Activated T-helper 17 cell treated with anti-CD3 and anti-CD28 coated beads, Interleukin-2, amount 50 U/mL, for 72 hours (primary cell): ENCODE data around the gene SLC1A1. TPM values are rescaled to one million over a fixed set of nuclear protein-coding genes. Genes with fewer than 3 reads are reported as not detected.

Source experiments
- ATAC-seq: fragments of 150-1000 bp; cut with Tn5 transposase; replicated peaks from 2 replicates; pipeline ENCODE4 v1.10.0; 2021; ENCODE audit warnings: mild to moderate bottlenecking, moderate library complexity
- H3K27ac Mint-ChIP-seq: one replicate; pipeline ENCODE4 v1.8.0; 2022; ENCODE audit warnings: mixed read lengths
- H3K27me3 Mint-ChIP-seq: one replicate; pipeline ENCODE4 v1.8.0; 2022; ENCODE audit warnings: mixed read lengths
- H3K36me3 Mint-ChIP-seq: one replicate; pipeline ENCODE4 v1.8.0; 2022; ENCODE audit warnings: low read depth, mild to moderate bottlenecking, mixed read lengths
- H3K4me1 Mint-ChIP-seq: one replicate; pipeline ENCODE4 v1.8.0; 2022; ENCODE audit warnings: mixed read lengths
- H3K4me3 Mint-ChIP-seq: one replicate; pipeline ENCODE4 v1.8.0; 2022; ENCODE audit warnings: mild to moderate bottlenecking, mixed read lengths
- H3K9me3 Mint-ChIP-seq: one replicate; pipeline ENCODE4 v1.8.0; 2022; ENCODE audit warnings: mixed read lengths
- total RNA-seq, 2 donors: library from RNA; stranded (reverse); gene quantifications; one replicate each; pipeline ENCODE4 v1.2.3, GENCODE V29; 2022

SLC1A1 gene
- total RNA-seq, 2 donors from 2014 or later: 0.45 TPM; not detected in 1

DNA sequence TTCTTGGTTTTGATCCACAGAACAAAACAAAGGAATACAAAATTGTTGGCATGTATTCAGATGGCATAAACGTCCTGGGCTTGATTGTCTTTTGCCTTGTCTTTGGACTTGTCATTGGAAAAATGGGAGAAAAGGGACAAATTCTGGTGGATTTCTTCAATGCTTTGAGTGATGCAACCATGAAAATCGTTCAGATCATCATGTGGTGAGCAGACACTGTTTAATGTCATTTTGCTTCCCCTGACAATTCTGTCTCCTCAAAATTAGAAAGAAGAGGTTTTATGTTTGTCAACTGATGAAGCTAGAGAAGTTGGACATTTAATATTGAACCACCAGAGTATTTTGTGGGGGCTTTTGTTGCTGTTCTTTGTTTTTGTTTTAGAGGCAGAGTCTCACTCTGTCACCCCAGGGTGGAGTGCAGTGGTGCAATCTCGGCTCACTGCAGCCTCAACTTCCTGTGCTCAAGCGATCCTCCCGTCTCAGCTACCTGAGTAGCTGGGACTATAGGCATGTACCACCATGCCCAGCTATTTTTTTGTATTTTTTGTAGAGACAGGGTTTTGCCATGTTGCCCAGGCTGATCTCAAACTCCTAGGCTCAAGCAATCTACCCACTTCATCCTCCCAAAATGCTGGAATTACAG is 82.0 kb downstream of the SLC1A1 start:
- no peaks in the 10 kb centered on the region for H3K27me3 Mint-ChIP-seq
- H3K36me3 Mint-ChIP-seq: no peaks in the 10 kb centered on the region
- no peak overlapping the region for H3K27ac Mint-ChIP-seq
- no peaks in the 10 kb centered on the region for H3K4me1 Mint-ChIP-seq
- no peaks in the 10 kb centered on the region for H3K9me3 Mint-ChIP-seq
- ATAC-seq: no peak
- H3K4me3 Mint-ChIP-seq: no peak overlapping the region

DNA sequence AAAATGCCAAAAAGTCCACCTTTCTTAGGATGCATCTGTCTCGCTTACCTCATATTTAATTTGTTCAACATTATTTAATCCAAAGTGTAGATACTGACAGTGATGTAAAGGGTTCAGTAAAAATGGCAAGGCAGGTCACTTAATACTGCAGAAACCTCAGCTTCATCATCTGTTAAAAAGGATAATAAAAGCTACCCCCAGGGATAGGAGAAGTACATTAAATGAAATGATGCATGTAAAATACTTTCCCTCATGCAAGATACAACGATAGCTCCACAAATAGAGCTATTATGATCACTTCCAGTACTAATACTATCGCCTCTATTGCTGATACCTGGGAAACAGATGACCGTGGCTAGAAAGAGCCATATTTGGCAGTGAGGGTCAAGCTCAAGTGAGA is 82.9 kb downstream of the SLC1A1 start:
- H3K27ac Mint-ChIP-seq: no peak overlapping the region
- H3K4me3 Mint-ChIP-seq: no peak overlapping the region
- no peaks in the 10 kb centered on the region for H3K4me1 Mint-ChIP-seq
- H3K9me3 Mint-ChIP-seq: no peaks in the 10 kb centered on the region
- ATAC-seq: no peak
- H3K27me3 Mint-ChIP-seq: no peaks in the 10 kb centered on the region
- no peaks in the 10 kb centered on the region for H3K36me3 Mint-ChIP-seq

DNA sequence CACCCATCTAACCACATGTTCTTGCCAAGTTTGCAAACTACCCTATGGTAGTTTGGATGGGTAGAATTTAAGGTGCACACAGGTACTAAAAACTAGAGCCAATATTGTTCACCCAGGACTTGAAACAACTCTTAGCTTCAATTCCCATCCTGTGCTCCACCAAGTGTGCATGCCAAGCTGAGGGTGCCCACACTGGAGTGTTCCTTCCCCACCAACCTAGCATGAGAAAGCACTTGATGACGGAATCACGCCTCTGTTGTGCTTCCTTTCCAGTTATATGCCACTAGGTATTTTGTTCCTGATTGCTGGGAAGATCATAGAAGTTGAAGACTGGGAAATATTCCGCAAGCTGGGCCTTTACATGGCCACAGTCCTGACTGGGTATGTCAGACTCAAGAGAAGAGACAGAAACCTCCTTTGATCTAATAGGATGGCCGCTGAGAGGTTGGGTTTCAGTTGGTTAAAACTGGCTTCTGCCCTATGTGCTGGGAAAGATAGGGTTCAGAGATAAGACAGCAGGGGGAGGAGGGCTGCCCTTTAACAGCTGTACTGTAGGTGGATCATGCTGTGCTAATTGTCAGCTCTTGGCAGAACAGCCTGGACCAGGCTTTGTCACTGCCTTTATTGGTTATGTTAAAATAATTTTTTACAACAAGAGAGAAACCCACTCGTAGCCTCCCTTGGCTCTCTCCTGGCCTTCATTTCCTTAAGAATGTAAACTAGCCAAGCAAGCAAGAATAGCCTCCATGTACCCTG is 83.5 kb downstream of the SLC1A1 start:
- no peak overlapping the region for H3K27ac Mint-ChIP-seq
- H3K4me3 Mint-ChIP-seq: no peak overlapping the region

DNA sequence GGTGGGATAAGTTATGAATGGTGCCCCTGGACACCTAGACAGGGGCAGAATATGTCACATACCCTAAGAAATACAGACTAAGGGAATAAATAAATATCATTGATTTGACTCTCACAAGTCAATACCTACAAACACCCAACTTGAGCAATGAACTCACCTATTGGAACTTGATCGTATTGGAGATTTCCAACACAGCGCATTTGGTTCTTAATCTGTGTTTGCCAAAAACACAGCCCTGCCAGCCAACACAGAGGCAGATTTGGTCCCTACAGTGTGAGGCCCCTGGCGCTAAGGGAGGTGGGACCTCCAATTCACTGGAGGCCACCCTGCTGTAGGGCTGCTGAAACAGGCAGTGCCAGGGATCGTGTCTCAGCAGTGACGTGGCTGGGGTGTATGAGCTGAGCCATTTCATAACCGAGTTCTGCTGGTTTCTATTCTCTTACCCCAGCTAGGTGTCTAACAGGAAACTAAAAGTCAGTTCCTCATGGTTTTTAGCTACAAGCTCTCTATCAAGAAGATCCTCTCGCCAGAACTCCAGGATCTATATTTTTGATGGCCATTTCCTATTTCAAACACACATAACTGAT is 84.5 kb downstream of the SLC1A1 start:
- peak; percentile 46 for ATAC-seq
- H3K4me3 Mint-ChIP-seq: no peak overlapping the region
- no peaks in the 10 kb centered on the region for H3K27me3 Mint-ChIP-seq
- no peaks in the 10 kb centered on the region for H3K36me3 Mint-ChIP-seq
- no peaks in the 10 kb centered on the region for H3K9me3 Mint-ChIP-seq
- H3K4me1 Mint-ChIP-seq: no peaks in the 10 kb centered on the region
- no peak overlapping the region for H3K27ac Mint-ChIP-seq

More for the DNA sequence above, 83.5 kb downstream of the SLC1A1 start:
- H3K27me3 Mint-ChIP-seq: no peaks in the 10 kb centered on the region
- H3K4me1 Mint-ChIP-seq: no peaks in the 10 kb centered on the region
- no peak for ATAC-seq
- H3K9me3 Mint-ChIP-seq: no peaks in the 10 kb centered on the region
- no peaks in the 10 kb centered on the region for H3K36me3 Mint-ChIP-seq

DNA sequence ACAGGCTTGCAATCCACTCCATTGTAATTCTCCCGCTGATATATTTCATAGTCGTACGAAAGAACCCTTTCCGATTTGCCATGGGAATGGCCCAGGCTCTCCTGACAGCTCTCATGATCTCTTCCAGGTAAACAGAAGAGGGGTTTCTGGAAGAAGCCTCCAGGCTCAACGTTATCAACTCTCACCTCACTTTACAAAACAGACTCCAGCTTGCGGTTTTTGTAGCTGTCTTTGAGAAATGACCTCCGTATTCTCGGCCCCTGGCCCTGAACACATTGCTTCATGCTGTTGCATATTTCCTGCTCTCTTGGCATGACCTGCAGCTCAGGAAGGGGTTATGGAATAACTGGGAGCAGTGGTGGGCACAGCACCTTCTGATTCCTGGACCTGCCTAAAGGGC is 85.7 kb downstream of the SLC1A1 start:
- Mint-ChIP-seq H3K36me3 (no peaks in the 10 kb centered on the region), H3K27ac (no peak overlapping the region), H3K4me1 (no peaks in the 10 kb centered on the region), H3K27me3 (no peaks in the 10 kb centered on the region), H3K4me3 (no peak overlapping the region), H3K9me3 (no peaks in the 10 kb centered on the region)
- no peak for ATAC-seq

DNA sequence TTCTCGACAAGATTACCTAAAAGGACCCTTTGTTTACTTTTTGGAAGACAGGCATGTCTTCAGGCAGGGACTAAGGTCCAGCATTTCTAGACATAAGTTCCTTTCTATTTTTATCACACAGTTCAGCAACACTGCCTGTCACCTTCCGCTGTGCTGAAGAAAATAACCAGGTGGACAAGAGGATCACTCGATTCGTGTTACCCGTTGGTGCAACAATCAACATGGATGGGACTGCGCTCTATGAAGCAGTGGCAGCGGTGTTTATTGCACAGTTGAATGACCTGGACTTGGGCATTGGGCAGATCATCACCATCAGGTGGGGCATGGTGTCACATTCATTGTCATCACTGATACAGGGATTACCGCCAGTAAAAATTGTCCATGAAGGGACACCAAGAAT is 86.2 kb downstream of the SLC1A1 start:
- Mint-ChIP-seq H3K27me3 (no peaks in the 10 kb centered on the region), H3K4me3 (no peak overlapping the region), H3K27ac (no peak overlapping the region), H3K36me3 (no peaks in the 10 kb centered on the region), H3K4me1 (no peaks in the 10 kb centered on the region), H3K9me3 (no peaks in the 10 kb centered on the region)
- no peak for ATAC-seq

DNA sequence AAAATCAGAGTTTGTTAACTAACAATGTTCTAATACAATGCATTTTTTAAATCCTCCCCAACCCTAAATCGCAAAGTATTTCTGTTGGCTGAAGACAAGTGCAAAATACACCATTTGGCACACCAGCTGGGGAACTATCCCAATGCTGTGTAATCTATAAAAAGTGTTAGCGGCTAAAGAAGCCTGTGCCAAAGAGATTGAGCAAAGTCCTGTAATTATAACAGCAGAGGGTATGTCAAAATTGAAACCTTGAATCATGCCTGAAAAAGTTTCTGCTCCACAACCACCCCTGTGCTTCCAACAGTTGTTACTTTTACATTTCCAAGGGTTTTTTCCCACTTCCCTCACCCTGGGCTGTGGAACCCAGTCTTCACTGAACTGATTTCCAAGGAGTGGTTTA is 88.7 kb downstream of the SLC1A1 start:
- H3K27me3 Mint-ChIP-seq: no peaks in the 10 kb centered on the region

DNA sequence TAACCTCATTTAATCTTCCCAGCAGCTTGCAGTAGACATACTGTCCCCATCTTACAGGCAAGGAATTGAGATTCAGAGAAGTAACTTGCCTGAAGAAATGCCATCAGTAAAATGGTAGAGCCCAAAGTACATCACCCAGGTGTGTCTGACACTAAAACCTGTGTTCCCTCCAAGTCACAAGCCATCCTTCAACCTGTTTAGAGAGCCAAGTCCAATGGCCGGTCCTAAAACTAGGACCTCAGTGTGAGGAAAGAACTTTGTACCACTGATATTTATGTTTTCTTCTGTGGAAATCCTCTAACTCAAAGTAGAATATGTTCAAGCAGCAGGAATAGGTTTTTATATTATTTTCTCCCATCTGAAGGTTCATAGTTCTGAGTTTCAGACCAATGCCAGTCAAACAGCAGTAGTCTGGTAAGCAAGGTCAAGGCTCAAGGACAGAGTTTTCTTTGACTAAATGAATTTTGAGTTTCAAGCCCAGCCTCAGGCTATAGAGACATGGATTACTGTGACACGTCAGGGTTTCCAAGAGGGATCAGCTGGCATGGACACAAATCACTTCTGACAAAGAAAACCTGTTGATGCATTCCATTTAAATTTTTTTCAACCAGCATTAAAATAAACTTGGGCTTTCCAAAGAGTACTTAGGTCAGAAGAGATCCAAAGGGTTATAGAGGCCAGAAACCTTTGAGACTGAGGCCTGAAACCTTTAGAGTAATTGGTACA is 90.9 kb downstream of the SLC1A1 start:
- Mint-ChIP-seq H3K27me3 (no peaks in the 10 kb centered on the region), H3K9me3 (no peaks in the 10 kb centered on the region), H3K27ac (no peak overlapping the region), H3K36me3 (no peaks in the 10 kb centered on the region), H3K4me1 (no peaks in the 10 kb centered on the region), H3K4me3 (no peak overlapping the region)
- ATAC-seq: no peak

More for the DNA sequence above, 88.7 kb downstream of the SLC1A1 start:
- Mint-ChIP-seq H3K36me3 (no peaks in the 10 kb centered on the region), H3K9me3 (no peaks in the 10 kb centered on the region), H3K4me1 (no peaks in the 10 kb centered on the region), H3K4me3 (no peak overlapping the region), H3K27ac (no peak overlapping the region)
- no peak for ATAC-seq

DNA sequence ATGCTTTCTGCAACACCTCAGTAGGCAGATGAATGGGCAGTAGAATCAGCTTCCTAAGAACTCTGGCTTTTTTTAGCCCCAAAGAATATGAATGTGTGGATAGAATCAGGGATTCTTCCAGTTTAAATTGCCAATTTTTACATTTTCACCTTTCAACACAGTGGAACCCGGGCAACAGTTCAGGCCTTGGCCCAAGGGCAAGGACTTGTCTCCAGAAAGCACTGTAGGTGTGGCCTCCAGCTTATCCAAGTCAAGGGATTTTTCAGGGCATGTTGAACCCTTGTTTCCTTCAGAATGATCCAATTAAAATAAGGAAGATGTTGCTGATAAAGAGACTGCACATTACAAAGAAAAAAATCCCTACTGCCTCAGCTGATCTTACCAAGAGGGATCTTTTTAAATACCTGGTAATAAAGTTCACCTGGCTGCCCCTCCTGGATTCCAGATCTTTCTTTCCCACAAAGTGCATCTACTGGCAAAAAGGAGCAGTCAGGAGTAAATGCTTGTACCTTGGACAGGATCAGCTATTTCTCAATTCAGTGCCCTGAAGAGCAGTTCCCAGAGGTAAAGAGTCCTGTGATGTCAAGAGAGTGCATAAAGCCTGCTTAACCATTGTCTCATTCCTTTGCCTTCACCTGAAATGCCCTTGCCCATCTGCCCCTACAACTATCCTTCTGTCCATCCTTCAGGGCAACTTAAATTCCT is 91.7 kb downstream of the SLC1A1 start:
- H3K4me1 Mint-ChIP-seq: no peaks in the 10 kb centered on the region

DNA sequence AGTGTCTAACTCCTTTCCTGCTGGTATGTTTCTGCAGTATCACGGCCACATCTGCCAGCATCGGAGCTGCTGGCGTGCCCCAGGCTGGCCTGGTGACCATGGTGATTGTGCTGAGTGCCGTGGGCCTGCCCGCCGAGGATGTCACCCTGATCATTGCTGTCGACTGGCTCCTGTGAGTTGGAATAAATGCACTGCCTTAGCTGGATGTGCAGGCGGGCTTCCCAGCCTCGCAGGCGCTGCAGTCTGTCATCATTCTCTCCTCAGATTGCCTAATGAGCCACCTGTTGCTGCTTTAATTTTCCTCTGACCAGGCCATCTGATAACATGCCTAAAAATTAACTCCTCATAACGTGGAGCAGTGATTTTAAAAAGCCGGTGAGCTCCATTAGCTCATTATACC is 92.7 kb downstream of the SLC1A1 start:
- no peak for ATAC-seq

More for the DNA sequence above, 91.7 kb downstream of the SLC1A1 start:
- Mint-ChIP-seq H3K27me3 (no peaks in the 10 kb centered on the region), H3K9me3 (no peaks in the 10 kb centered on the region), H3K4me3 (no peak overlapping the region), H3K36me3 (no peaks in the 10 kb centered on the region), H3K27ac (no peak overlapping the region)
- ATAC-seq: no peak

DNA sequence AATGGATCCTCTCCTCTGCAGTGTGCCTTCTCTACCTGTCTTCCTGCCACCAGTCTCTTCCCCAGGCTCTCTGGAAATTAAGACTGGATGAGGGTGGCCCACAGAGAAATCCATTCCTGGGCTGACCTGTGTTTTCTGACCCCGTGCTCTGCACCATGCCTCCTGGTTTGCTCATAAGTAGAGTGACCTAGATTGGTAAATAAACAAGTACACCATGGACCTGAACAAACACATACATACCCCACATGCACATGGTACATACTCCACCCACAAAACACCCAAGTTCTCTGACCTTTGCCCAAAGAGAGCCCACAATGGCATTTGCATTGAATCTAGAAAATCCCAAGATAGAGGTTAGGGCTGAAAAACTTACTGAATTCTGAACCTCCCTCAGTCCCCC is 94.4 kb downstream of the SLC1A1 start:
- Mint-ChIP-seq H3K27ac (no peak overlapping the region), H3K4me1 (no peaks in the 10 kb centered on the region), H3K4me3 (no peak overlapping the region), H3K27me3 (no peaks in the 10 kb centered on the region), H3K9me3 (no peaks in the 10 kb centered on the region), H3K36me3 (no peaks in the 10 kb centered on the region)
- no peak for ATAC-seq

More for the DNA sequence above, 92.7 kb downstream of the SLC1A1 start:
- Mint-ChIP-seq H3K27ac (no peak overlapping the region), H3K9me3 (no peaks in the 10 kb centered on the region), H3K4me3 (no peak overlapping the region), H3K36me3 (no peaks in the 10 kb centered on the region), H3K4me1 (no peaks in the 10 kb centered on the region), H3K27me3 (no peaks in the 10 kb centered on the region)

DNA sequence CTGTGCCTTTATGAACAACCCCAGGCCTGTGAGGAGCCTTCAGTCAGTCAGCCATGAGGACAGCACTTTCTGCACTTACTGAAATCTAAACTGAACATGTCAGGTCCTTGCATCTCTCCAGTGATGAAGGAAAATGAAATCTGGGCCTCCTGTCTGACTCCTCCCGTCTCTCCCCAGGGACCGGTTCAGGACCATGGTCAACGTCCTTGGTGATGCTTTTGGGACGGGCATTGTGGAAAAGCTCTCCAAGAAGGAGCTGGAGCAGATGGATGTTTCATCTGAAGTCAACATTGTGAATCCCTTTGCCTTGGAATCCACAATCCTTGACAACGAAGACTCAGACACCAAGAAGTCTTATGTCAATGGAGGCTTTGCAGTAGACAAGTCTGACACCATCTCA is 94.9 kb downstream of the SLC1A1 start:
- no peaks in the 10 kb centered on the region for H3K9me3 Mint-ChIP-seq

DNA sequence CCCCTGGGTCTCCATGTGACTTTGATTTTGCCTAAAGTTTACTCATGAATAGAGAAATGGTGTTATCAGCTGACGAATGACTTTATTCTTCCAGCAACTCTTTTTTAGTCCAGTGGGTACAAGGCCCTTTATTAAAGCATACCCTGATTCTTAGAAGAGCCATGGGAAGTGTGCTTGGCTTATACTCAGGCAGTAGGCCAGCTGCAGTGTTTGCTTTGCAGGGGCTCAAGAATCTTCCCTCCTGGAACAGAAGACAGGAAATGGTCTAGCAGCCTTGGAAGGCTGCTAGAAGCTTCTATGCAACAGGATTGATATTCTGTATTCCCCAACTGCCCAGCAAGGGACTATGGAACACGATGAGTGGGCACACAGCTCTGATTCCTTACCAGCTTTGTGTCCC is 98.5 kb downstream of the SLC1A1 start:
- Mint-ChIP-seq H3K27ac (no peak overlapping the region), H3K9me3 (no peaks in the 10 kb centered on the region), H3K4me1 (no peaks in the 10 kb centered on the region), H3K4me3 (no peak overlapping the region), H3K36me3 (no peaks in the 10 kb centered on the region), H3K27me3 (no peaks in the 10 kb centered on the region)
- ATAC-seq: no peak

More for the DNA sequence above, 94.9 kb downstream of the SLC1A1 start:
- Mint-ChIP-seq H3K4me1 (no peaks in the 10 kb centered on the region), H3K36me3 (no peaks in the 10 kb centered on the region), H3K27me3 (no peaks in the 10 kb centered on the region), H3K4me3 (no peak overlapping the region), H3K27ac (no peak overlapping the region)
- no peak for ATAC-seq

DNA sequence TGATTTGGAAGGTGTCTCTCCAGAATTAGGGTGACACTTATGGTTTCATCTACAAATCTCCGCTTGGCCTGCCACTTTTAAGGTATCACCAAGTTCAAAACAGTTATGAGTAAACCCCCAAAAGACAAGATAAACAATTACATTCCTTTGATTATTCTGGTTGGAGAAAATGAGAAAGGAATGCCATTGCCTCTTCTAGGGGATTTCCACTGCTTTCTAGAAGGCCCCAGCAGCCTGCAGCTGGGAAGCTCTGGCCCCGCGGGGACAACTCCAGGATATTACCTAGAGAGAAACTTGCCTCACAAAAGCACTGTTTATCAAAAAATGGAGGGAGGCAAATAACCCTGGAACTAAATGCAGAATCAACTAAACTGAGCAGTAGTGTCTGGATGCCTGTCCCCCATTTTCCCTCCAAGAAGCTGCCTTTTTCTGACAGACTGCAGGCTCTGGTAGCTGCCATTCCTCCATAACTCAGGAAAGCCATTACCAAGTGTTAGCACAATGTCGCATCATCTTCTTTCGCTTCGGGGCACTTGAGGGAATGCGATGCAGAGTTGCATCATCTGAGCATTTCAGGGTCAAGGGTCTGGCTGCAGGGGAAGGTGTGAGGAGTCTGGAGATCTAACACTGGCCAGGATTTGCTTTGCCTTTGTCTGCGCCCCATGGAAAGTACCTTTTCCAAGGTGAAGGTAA is 100.3 kb downstream of the SLC1A1 start:
- Mint-ChIP-seq H3K4me3 (no peak overlapping the region), H3K27me3 (no peaks in the 10 kb centered on the region), H3K27ac (no peak overlapping the region)

More for the DNA sequence above, 100.3 kb downstream of the SLC1A1 start:
- no peak for ATAC-seq
- H3K36me3 Mint-ChIP-seq: no peaks in the 10 kb centered on the region
- peaks cover 7% of the 10 kb centered on the region for H3K4me1 Mint-ChIP-seq
- no peaks in the 10 kb centered on the region for H3K9me3 Mint-ChIP-seq
